Measurements from ENCODE around the gene CCDC197.

DNA sequence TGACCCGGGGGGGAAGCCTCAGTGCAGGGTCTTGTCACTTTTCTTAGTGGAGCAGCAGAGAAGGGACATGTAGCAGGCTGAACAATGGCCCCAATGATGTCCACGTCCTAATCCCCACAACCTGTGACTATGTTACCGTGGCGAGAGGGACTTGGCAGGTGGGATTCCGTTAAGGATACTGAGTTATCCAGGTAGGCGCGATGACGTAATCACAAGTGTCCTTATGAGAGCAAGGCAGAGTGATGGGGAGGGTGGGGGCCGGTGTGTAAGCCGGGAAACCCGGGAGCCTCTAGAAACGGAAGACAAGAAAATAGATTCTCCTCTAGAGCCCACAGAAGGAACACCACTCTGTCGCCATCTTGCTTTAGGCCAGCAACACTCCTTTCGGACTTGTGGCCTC lies 33.5 kb downstream of the CCDC197 start:
- TF ChIP-seq, protein P1, sequence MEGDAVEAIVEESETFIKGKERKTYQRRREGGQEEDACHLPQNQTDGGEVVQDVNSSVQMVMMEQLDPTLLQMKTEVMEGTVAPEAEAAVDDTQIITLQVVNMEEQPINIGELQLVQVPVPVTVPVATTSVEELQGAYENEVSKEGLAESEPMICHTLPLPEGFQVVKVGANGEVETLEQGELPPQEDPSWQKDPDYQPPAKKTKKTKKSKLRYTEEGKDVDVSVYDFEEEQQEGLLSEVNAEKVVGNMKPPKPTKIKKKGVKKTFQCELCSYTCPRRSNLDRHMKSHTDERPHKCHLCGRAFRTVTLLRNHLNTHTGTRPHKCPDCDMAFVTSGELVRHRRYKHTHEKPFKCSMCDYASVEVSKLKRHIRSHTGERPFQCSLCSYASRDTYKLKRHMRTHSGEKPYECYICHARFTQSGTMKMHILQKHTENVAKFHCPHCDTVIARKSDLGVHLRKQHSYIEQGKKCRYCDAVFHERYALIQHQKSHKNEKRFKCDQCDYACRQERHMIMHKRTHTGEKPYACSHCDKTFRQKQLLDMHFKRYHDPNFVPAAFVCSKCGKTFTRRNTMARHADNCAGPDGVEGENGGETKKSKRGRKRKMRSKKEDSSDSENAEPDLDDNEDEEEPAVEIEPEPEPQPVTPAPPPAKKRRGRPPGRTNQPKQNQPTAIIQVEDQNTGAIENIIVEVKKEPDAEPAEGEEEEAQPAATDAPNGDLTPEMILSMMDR (IDR thresholded peaks at IDR 0.05), result no peak
- TF ChIP-seq ZFX (IDR thresholded peaks at IDR 0.05; ENCODE audit: borderline replicate concordance), result no peak

Data from 22Rv1 (cell line).